Esophagus squamous epithelium (tissue), 5 donors: ENCODE data around the gene EMP1. TPM values are rescaled to one million over a fixed set of nuclear protein-coding genes. Genes with fewer than 3 reads are reported as not detected.

Experiments used
- DNase-seq: peaks from one replicate; lab custom pipeline; 2025; lab: John Stamatoyannopoulos, UW
- H3K27ac ChIP-seq, 4 donors: fragments of 200-600 bp; sonication (generic); one replicate each; pipeline ENCODE4 v1.5.1; 2016 to 2019; ENCODE audit warnings: mild to moderate bottlenecking in 1 of 4
- H3K27me3 ChIP-seq, 4 donors: fragments of 200-600 bp; sonication (generic); 1 replicate in 3 of 4; 2 replicates in 1 of 4; pipeline versions ENCODE4 v1.5.1 to v1.6.0; 2017 to 2021; ENCODE audit warnings: antibody characterized with exemption in 1 of 4
- H3K36me3 ChIP-seq, 3 donors: fragments of 200-600 bp; sonication (generic); one replicate each; pipeline ENCODE4 v1.5.1; 2016 to 2019
- H3K4me1 ChIP-seq, 3 donors: fragments of 200-600 bp; sonication (generic); one replicate each; pipeline ENCODE4 v1.5.1; 2017 to 2019
- H3K4me3 ChIP-seq, 4 donors: fragments of 200-600 bp; sonication (generic); 1 replicate in 3 of 4; 2 replicates in 1 of 4; pipeline ENCODE4 v1.5.1; 2016 to 2019; ENCODE audit warnings: mild to moderate bottlenecking in 2 of 4, moderate library complexity in 1 of 4
- H3K9me3 ChIP-seq, 3 donors: fragments of 200-600 bp; sonication (generic); one replicate each; pipeline ENCODE4 v1.5.1; 2016 to 2019
- CTCF ChIP-seq, 6 experiments: fragments of 450-650 bp in 4 of 6; fragments of 200-600 bp in 2 of 6; sonication (generic) in 2 of 6; IDR thresholded peaks; one replicate each; pipeline ENCODE4 v1.5.1; 2016 to 2019; ENCODE audit warnings: antibody characterized with exemption in 6 of 6, mild to moderate bottlenecking in 4 of 6, moderate library complexity in 4 of 6
- POLR2A ChIP-seq, 4 donors: fragments of 450-650 bp; IDR thresholded peaks; one replicate each; pipeline ENCODE4 v1.6.1; 2017; ENCODE audit warnings: antibody characterized with exemption in 4 of 4, mild to moderate bottlenecking in 4 of 4, moderate library complexity in 3 of 4
- WGBS, 2 donors: methylation state at CpG; one replicate each; pipeline ENCODE4 v1.1.5; 2018; 5-methylcytosine and 5-hydroxymethylcytosine counted together
- intact Hi-C: fragments of 100-400 bp; cut with DNase I; formaldehyde crosslinking; loops from one replicate; pipeline ENCODE4 v1.15.0; 2022
- total RNA-seq, 4 donors: library from RNA; depleted of rRNA; stranded (reverse); fragments of >200 nt; gene quantifications; one replicate each; pipeline ENCODE4 v1.1.0, GENCODE V29; 2016
- donor health status: DM: yes; HTN: yes; CAD: no.

Gene EMP1
- total RNA-seq, 4 donors from 2014 or later, result 2,742 to 8,541 (median 3,206) TPM

- intact Hi-C loops, result no loop called here
- no peaks in the 10 kb centered on the region for H3K27me3 ChIP-seq
- no peak overlapping the region for H3K4me3 ChIP-seq
- no peaks in the 10 kb centered on the region for H3K9me3 ChIP-seq
- TF ChIP-seq POLR2A (IDR thresholded peaks at IDR 0.05) (no peak), CTCF (IDR thresholded peaks at IDR 0.05) (no peak)
- 57 to 61% methylated on average over 3 of the region's 3 CpGs for WGBS, 2 donors
- no peak for DNase-seq
- peaks cover 5 to 25% (median 21%) of the 10 kb centered on the region in 3 donors for H3K4me1 ChIP-seq
- peaks cover 0 to 4% (median 0%) of the 10 kb centered on the region in 3 donors for H3K36me3 ChIP-seq
- no peak overlapping the region for H3K27ac ChIP-seq
Observed at GRCh38 chr12:13223941-13224340, 27.4 kb downstream of the EMP1 start.

GRCh38 chr12:13227191-13227590 lies 30.7 kb downstream of the EMP1 start:
- no peak overlapping the region for H3K4me3 ChIP-seq
- no peak for DNase-seq
- no peak overlapping the region for H3K27ac ChIP-seq
- intact Hi-C loops, result no loop called here
- H3K36me3 ChIP-seq, result no peaks in the 10 kb centered on the region
- WGBS, 2 donors, result 72 to 74% methylated on average over 6 to 7 of the region's 7 CpGs
- H3K4me1 ChIP-seq, result peaks cover 0 to 17% (median 16%) of the 10 kb centered on the region in 3 donors
- H3K9me3 ChIP-seq, result no peaks in the 10 kb centered on the region
- no peak for TF ChIP-seq CTCF (IDR thresholded peaks at IDR 0.05)
- no peaks in the 10 kb centered on the region for H3K27me3 ChIP-seq

GRCh38 chr12:13228579-13228978 lies 32.1 kb downstream of the EMP1 start:
- H3K27me3 ChIP-seq, result no peaks in the 10 kb centered on the region
- H3K36me3 ChIP-seq, result no peaks in the 10 kb centered on the region
- no peak overlapping the region for H3K4me3 ChIP-seq
- no peak for DNase-seq
- no peak overlapping the region for H3K27ac ChIP-seq
- H3K9me3 ChIP-seq, result no peaks in the 10 kb centered on the region
- TF ChIP-seq POLR2A (IDR thresholded peaks at IDR 0.05) (no peak), CTCF (IDR thresholded peaks at IDR 0.05) (no peak)
- WGBS, 2 donors, result 71 to 74% methylated on average over 7 of the region's 7 CpGs
- peaks cover 0 to 3% (median 2%) of the 10 kb centered on the region in 3 donors for H3K4me1 ChIP-seq
- intact Hi-C loops, result no loop called here

- TF ChIP-seq CTCF (IDR thresholded peaks at IDR 0.05), result peak in 1 of 6 experiments; percentile 15
- TF ChIP-seq POLR2A (IDR thresholded peaks at IDR 0.05), result no peak
- 49 to 79% methylated on average over 5 of the region's 5 CpGs for WGBS, 2 donors
- intact Hi-C loops, result no loop called here
Observed at GRCh38 chr12:13229504-13229903, 33.0 kb downstream of the EMP1 start.

DNA sequence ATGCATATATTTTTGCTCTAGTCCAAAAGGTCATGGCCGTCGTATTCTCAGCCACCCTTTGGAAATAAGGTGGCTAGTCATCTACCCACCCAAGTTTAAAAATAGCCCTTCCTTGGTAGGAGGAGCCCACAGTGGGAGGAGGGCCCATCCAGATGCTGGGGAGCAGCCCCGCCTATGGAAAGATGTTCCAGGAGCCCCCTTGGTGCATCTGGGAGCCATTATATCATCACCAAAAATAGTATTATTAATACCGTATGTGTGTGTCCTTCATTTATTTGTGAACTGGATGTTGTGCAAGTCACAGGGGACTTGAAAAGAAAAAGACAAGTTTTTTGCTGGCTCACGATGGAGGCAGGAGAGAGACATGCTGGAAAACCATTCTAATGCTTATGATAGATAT lies 34.0 kb downstream of the EMP1 start:
- Histone ChIP-seq H3K4me3 (no peak overlapping the region), H3K27ac (no peak overlapping the region), H3K36me3 (no peaks in the 10 kb centered on the region), H3K4me1 (peaks cover 0 to 4% (median 0%) of the 10 kb centered on the region in 3 donors), H3K9me3 (no peaks in the 10 kb centered on the region), H3K27me3 (no peaks in the 10 kb centered on the region)
- DNase-seq, result no peak
- 64 to 80% methylated on average over 2 to 5 of the region's 5 CpGs for WGBS, 2 donors
- intact Hi-C loops, result no loop called here
- TF ChIP-seq POLR2A (IDR thresholded peaks at IDR 0.05) (no peak), CTCF (IDR thresholded peaks at IDR 0.05) (no peak)

More at GRCh38 chr12:13229504-13229903, 33.0 kb downstream of the EMP1 start:
- Histone ChIP-seq H3K27ac (no peak overlapping the region), H3K4me3 (no peak overlapping the region), H3K36me3 (no peaks in the 10 kb centered on the region), H3K4me1 (peaks cover 0 to 4% (median 0%) of the 10 kb centered on the region in 3 donors), H3K27me3 (no peaks in the 10 kb centered on the region), H3K9me3 (no peaks in the 10 kb centered on the region)
- DNase-seq, result no peak
